ENCODE measurements around the gene ADGRL3.
"Not testable (repeated sequence)": the region's sequence is repeated elsewhere in the genome, so short reads cannot be mapped to it uniquely, and the experiment has no call there.

The ADGRL3 gene

DNA sequence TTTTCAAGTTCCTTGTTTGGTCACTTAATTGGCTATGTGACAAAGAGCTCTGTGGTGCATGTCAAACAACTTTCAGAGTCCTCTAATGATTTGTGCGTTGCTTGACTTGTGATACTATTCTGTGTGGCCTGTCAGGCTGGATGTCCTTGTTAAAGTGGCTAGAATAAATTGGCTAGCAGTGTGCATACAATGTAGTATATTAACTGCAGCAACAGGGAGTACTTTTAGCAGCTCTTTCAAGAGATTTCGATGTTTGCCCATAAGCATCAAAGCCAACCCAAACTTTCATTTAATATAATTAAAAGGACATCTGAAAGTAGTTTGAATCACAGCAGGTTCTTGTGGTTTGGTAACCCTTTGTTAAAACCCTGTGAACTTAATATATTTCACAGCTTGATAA is 718.9 kb downstream of the ADGRL3 start:
- no peaks in the 10 kb centered on the region for H3K36me3 Mint-ChIP-seq (ENCODE audit: low read depth)
- H3K27ac Mint-ChIP-seq: no peak overlapping the region
- no peaks in the 10 kb centered on the region for H3K27me3 Mint-ChIP-seq
- no peak overlapping the region for H3K4me3 Mint-ChIP-seq
- H3K4me1 Mint-ChIP-seq (ENCODE audit: low read depth): no peaks in the 10 kb centered on the region
- H3K9me3 Mint-ChIP-seq: peaks cover 6% of the 10 kb centered on the region

DNA sequence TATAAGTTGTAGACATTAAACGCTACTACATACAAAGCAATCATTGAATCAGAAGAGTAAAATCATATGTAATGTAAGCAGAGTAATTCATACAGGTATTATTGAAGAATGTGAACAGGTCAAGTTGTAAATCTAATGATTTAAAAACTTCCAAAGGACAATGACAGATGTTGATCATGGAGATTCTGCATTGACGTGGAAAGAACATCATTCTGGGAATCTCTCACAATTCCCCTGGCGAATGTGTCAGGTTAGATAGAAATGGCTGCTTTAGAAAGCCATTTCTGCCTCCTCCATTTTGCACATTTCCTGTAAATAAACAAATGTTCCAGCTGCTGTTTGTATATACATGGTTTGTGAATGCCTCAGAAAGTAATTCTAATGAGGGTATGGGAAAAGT is 719.4 kb downstream of the ADGRL3 start:
- Mint-ChIP-seq H3K36me3 (ENCODE audit: low read depth) (no peaks in the 10 kb centered on the region), H3K9me3 (peaks cover 6% of the 10 kb centered on the region), H3K4me3 (no peak overlapping the region), H3K27ac (no peak overlapping the region), H3K27me3 (no peaks in the 10 kb centered on the region), H3K4me1 (ENCODE audit: low read depth) (no peaks in the 10 kb centered on the region)

DNA sequence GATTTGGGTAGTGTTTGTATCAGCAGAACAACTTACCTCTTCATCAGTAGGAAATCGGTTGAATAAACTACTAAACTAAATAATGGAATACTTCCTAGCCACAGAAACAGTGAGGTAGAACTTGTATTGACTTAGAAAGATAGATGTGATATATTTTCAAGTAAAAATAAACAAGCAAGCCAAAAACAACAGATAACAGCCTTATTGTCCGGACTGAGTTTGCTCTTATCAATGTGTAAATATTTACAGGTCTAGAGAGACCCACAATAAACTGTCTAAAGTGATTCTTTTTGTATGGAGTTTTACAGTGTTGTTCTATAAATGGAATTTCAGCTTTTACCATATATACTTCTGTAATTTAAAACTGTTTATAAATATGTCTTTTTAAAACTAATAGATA is 721.8 kb downstream of the ADGRL3 start:
- H3K4me1 Mint-ChIP-seq (ENCODE audit: low read depth): no peaks in the 10 kb centered on the region
- H3K4me3 Mint-ChIP-seq: no peak overlapping the region
- H3K9me3 Mint-ChIP-seq: peaks cover 6% of the 10 kb centered on the region
- no peaks in the 10 kb centered on the region for H3K36me3 Mint-ChIP-seq (ENCODE audit: low read depth)
- no peak overlapping the region for H3K27ac Mint-ChIP-seq
- H3K27me3 Mint-ChIP-seq: no peaks in the 10 kb centered on the region

DNA sequence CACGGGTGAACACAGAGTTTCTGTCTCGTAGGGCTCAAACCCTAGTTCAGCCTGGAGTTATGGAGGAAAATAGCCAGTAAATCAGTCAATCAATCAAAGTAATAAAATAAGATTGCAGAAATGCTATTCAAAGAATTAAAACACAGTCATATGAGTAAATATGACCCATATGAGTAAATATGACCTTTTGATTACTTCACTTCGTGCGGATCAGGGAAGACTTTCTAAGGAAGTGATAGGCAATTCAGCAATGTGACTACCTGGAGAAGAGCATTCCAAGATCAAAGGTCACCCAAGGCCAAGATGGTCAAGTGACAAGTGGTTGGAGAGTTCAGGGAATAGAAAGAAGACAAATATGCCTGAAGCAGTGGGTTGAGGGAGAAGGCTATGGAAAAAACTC is 722.6 kb downstream of the ADGRL3 start:
- no peak overlapping the region for H3K27ac Mint-ChIP-seq
- H3K9me3 Mint-ChIP-seq: no peaks in the 10 kb centered on the region
- H3K4me1 Mint-ChIP-seq (ENCODE audit: low read depth): no peaks in the 10 kb centered on the region
- no peaks in the 10 kb centered on the region for H3K36me3 Mint-ChIP-seq (ENCODE audit: low read depth)
- no peak overlapping the region for H3K4me3 Mint-ChIP-seq
- no peaks in the 10 kb centered on the region for H3K27me3 Mint-ChIP-seq

DNA sequence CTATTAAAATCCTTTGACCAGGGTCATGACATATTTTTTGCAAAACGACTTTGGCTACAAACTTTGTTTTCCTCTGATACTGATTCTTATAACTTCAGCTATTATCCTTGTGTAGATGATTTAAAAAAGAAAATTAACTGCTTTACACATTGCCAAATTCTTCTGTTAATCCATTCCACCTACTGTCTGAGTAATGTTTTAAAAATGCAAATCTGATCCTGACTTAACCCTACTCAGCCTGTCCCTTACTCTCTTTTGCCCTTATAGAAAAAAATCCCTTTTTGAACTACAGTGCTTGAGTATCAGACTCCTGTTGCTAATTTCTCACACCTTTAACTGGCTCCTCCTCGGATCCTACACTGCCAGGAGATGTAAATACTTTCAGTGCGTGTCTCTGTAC is 723.1 kb downstream of the ADGRL3 start:
- Mint-ChIP-seq H3K4me3 (no peak overlapping the region), H3K36me3 (ENCODE audit: low read depth) (no peaks in the 10 kb centered on the region), H3K27me3 (no peaks in the 10 kb centered on the region)

DNA sequence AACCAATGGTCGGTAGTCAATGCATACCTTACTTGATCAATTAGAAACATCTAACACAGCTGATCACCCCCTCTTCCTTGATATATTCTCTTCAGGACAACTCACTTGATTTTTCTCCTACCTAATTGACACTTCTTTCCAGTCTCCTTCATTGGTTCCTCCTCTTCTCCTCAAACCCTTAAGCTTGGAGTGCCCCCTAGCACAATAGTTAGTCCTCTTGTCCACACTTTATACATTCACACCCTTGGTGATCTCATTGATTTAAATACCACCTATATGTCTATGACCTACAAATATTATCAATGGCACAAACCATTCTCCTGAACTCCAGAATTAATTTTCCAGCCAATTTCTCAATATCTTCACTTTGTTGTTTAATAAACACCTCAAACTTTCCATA is 724.0 kb downstream of the ADGRL3 start:
- no peaks in the 10 kb centered on the region for H3K9me3 Mint-ChIP-seq
- no peak overlapping the region for H3K4me3 Mint-ChIP-seq
- no peak overlapping the region for H3K27ac Mint-ChIP-seq
- no peaks in the 10 kb centered on the region for H3K36me3 Mint-ChIP-seq (ENCODE audit: low read depth)
- H3K4me1 Mint-ChIP-seq (ENCODE audit: low read depth): no peaks in the 10 kb centered on the region
- H3K27me3 Mint-ChIP-seq: no peaks in the 10 kb centered on the region

More for the DNA sequence above, 723.1 kb downstream of the ADGRL3 start:
- no peaks in the 10 kb centered on the region for H3K4me1 Mint-ChIP-seq (ENCODE audit: low read depth)
- no peaks in the 10 kb centered on the region for H3K9me3 Mint-ChIP-seq
- H3K27ac Mint-ChIP-seq: no peak overlapping the region

DNA sequence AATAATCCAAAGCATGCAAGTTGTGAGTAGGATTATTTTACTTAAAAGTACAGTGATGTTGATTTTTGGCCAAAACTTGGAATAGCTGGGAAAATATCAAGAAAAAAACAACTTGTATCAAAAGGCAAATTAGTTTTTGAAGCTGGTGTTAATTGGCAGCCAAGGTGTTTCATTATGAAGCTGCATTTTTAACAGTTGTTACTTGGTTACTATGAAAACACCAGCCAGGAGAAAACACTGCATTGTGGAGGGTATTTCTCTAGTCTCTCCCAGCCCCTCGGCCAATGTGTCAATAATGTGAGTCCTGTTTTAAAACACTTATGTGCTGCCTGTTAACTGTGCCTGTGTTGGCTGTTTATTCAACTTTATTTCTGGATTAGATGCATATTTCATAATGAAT is 733.4 kb downstream of the ADGRL3 start:
- no peaks in the 10 kb centered on the region for H3K4me1 Mint-ChIP-seq (ENCODE audit: low read depth)
- H3K36me3 Mint-ChIP-seq (ENCODE audit: low read depth): no peaks in the 10 kb centered on the region
- H3K27ac Mint-ChIP-seq: no peak overlapping the region
- no peak overlapping the region for H3K4me3 Mint-ChIP-seq
- peaks cover 10% of the 10 kb centered on the region for H3K9me3 Mint-ChIP-seq
- H3K27me3 Mint-ChIP-seq: no peaks in the 10 kb centered on the region

DNA sequence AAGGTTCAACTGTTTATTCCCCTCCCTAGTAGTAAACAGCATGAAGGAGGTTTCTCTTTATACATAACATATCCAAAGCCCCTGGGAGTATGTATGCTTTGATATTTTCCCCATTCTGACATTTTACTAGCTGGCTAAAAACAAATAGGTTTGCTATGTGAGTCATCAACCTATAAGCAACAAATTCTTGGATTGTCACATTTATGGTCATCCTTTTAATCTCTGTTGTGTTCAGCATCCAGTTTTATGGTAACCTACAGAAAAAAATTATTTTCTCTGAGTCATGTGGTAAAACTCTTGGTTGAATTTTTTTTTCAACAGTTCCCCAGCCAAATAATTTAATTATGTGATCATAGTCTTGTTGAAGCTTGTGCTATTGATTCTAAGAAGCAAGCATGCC is 734.1 kb downstream of the ADGRL3 start:
- Mint-ChIP-seq H3K4me3 (no peak overlapping the region), H3K27ac (no peak overlapping the region), H3K36me3 (ENCODE audit: low read depth) (no peaks in the 10 kb centered on the region), H3K27me3 (no peaks in the 10 kb centered on the region), H3K9me3 (peaks cover 14% of the 10 kb centered on the region), H3K4me1 (ENCODE audit: low read depth) (no peaks in the 10 kb centered on the region)

DNA sequence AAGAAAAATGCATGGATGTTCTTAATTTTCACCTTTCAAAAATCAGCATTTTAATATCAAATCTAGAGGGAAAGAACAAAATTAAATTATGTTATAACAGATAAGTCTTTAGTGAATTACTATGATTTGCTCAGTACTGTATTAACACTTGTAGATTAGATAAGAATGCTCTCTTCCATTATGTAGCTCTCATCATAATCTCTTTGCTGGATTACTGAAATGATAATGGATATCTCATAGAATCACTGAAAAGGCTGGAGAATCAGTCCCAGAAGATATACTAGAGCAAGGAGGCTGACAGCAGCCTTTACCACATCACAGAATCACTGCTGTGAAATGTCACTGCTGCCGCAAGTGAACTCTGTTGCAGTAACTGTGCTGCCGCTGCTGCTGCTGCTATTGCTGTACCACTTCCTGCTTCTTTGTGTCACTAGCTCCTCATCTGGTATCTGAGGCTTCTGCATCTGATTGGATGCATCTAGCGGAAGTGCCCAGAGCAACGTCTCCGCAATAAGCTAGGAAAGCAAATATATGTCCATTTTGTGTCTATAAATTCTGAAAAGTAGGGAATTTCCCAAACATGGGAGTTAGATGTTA is 738.2 kb downstream of the ADGRL3 start:
- no peaks in the 10 kb centered on the region for H3K36me3 Mint-ChIP-seq (ENCODE audit: low read depth)
- H3K27me3 Mint-ChIP-seq: no peaks in the 10 kb centered on the region
- no peak overlapping the region for H3K4me3 Mint-ChIP-seq
- no peaks in the 10 kb centered on the region for H3K4me1 Mint-ChIP-seq (ENCODE audit: low read depth)
- H3K9me3 Mint-ChIP-seq: peaks cover 11% of the 10 kb centered on the region
- H3K27ac Mint-ChIP-seq: no peak overlapping the region

DNA sequence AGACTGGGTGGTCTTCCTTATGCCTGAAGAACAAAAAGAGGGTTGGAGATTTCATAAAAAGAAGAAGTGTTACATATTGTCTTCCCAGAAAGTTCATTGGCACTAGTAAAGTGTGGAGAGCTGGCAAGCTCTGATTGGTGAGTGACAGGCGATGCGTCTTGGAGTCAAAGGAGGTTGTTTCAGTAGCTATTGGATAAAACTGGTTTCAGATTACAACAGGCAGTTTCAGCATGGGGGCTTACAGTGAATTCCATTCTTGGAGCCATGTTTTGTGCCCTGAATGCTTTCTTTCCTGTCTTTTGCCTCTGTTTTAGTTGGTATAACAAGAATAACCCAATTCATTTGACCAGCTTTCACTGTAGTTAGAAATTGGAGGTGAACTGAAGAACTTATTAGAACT is 750.5 kb downstream of the ADGRL3 start:
- no peaks in the 10 kb centered on the region for H3K4me1 Mint-ChIP-seq (ENCODE audit: low read depth)
- no peak overlapping the region for H3K4me3 Mint-ChIP-seq
- peaks cover 23% of the 10 kb centered on the region for H3K9me3 Mint-ChIP-seq
- no peak overlapping the region for H3K27ac Mint-ChIP-seq
- H3K27me3 Mint-ChIP-seq: no peaks in the 10 kb centered on the region
- no peaks in the 10 kb centered on the region for H3K36me3 Mint-ChIP-seq (ENCODE audit: low read depth)

DNA sequence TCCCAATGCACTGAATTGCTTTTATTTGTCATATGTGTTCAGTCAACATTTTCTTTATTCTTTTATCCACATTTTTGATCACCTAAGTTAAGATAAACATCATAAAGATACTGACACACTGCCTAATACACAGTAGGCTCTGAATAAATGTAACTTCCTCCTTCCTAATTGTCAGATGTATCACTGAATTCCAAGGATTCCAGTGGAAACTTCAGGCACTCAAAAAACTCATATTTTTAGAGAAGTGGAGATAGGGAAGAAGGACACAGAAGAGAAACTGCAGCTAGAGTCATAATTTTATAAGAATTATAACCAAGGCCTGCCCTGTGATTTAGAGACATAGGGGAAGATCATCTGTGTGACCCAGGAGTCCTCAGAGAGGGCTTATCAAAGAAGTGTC is 753.3 kb downstream of the ADGRL3 start:
- Mint-ChIP-seq H3K4me3 (no peak overlapping the region), H3K4me1 (ENCODE audit: low read depth) (no peaks in the 10 kb centered on the region), H3K9me3 (peaks cover 30% of the 10 kb centered on the region), H3K27ac (no peak overlapping the region), H3K36me3 (ENCODE audit: low read depth) (no peaks in the 10 kb centered on the region), H3K27me3 (no peaks in the 10 kb centered on the region)

DNA sequence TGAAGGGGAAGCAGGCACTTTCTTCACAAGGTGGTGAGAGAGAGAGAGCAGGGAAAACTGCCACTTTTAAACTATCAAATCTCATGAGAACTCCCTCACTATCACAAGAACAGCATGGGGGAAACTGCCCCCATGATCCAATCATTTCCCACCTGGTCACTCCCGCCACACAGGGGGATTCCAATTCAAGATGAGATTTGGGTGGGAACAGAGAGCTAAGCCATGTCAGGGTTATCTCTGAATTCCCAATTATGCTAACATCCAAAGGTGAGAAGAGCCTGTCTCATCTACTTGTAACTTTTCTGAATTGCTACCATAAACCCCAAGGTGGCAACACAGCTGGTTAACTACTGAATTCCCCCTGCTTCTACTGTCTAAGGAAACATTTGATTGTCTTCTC is 758.5 kb downstream of the ADGRL3 start:
- H3K36me3 Mint-ChIP-seq (ENCODE audit: low read depth): no peaks in the 10 kb centered on the region
- H3K4me1 Mint-ChIP-seq (ENCODE audit: low read depth): no peaks in the 10 kb centered on the region
- H3K27ac Mint-ChIP-seq: no peak overlapping the region
- no peak overlapping the region for H3K4me3 Mint-ChIP-seq
- H3K27me3 Mint-ChIP-seq: no peaks in the 10 kb centered on the region
- H3K9me3 Mint-ChIP-seq: peaks cover 33% of the 10 kb centered on the region

DNA sequence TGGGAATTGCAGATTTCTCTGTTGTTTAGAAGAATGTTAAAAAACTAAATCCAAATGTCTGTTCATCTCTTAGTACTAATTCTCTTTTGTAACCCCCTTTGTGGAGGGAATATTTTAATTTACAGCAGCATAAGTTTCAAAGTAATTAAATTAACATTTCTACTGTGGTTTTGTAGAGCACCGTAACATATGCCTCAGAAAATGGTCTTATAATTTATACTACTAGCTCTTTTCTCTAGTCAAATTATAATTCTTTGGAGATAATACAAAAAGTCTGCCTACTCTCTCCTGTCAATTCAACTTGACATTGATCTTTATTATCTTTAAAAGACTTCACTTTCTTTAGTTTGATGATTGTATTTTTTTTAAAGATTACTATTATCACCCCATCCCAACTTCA is 759.0 kb downstream of the ADGRL3 start:
- H3K4me3 Mint-ChIP-seq: no peak overlapping the region
- H3K4me1 Mint-ChIP-seq (ENCODE audit: low read depth): no peaks in the 10 kb centered on the region
- H3K27ac Mint-ChIP-seq: no peak overlapping the region
- no peaks in the 10 kb centered on the region for H3K36me3 Mint-ChIP-seq (ENCODE audit: low read depth)
- no peaks in the 10 kb centered on the region for H3K27me3 Mint-ChIP-seq
- peaks cover 28% of the 10 kb centered on the region for H3K9me3 Mint-ChIP-seq

DNA sequence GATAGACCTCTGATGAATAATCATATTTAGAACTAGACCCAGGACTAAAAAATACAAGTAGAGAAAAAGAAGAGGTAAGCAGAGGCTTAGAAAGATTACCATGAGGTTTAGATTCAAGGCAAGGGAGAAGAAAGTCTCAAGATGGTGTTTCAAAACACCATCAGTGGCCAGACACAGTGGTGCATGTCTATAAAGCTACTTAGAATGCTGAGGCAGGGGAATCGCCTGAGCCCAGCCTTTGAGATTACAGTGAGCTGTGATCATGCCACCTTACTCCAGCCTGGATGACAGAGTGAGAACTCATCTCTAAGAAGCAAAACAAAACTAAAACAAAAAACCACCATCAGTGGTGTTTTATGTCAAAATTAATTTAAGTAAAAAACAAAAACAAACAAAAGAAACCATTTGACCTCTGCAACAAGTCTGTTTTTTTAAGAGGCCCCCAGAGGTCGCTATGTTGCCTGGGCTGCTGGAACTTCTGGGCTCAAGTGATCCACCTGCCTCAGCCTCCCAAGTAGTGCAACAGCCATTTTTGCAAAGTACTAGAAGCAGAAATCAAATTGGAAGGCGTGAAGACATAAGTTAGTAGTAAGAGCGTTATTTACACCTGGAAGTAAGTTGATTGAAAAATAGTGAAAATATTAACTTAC is 784.3 kb downstream of the ADGRL3 start:
- Mint-ChIP-seq H3K9me3 (peaks cover 14% of the 10 kb centered on the region), H3K27ac (no peak overlapping the region), H3K4me3 (no peak overlapping the region), H3K4me1 (ENCODE audit: low read depth) (no peaks in the 10 kb centered on the region), H3K36me3 (ENCODE audit: low read depth) (no peaks in the 10 kb centered on the region), H3K27me3 (no peaks in the 10 kb centered on the region)

DNA sequence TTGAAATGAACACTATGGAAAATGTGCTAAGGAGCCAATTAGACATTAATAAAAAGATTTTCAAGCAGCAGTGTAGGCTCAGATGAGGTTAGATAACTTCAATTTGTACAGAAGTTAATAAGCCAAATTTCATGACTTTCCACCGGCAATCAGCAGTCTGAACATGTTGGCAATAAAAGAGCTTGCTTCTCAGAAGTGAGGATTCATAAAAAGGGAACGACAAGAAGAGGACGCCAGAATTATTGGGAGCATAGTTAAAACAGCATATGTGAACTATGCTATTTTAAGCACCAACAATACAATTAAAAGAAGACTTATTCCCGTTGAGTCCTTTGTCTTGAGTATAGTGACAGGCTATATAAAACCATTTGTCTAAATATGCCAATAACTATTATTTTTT is 785.3 kb downstream of the ADGRL3 start:
- Mint-ChIP-seq H3K27ac (no peak overlapping the region), H3K27me3 (no peaks in the 10 kb centered on the region), H3K36me3 (ENCODE audit: low read depth) (no peaks in the 10 kb centered on the region), H3K4me3 (no peak overlapping the region), H3K9me3 (peaks cover 14% of the 10 kb centered on the region), H3K4me1 (ENCODE audit: low read depth) (no peaks in the 10 kb centered on the region)

DNA sequence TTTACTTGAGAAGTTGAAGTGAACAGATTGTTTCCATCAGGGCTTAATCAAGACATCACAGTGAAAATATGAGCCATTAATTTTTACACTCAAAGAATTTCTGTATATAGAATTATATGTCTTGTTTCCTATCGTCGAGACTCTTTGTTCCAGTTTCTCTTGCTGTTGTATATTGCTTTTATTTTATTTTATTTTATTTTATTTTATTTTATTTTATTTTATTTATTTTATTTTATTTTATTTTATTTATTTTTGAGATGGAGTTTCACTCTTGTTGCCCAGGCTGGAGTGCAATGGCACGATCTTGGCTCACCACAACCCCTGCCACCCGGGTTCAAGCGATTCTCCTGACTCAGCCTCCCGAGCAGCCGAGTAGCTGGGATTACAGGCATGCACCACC is 786.8 kb downstream of the ADGRL3 start:
- H3K27me3 Mint-ChIP-seq; H3K4me3 Mint-ChIP-seq; H3K27ac Mint-ChIP-seq; H3K36me3 Mint-ChIP-seq (ENCODE audit: low read depth); H3K4me1 Mint-ChIP-seq (ENCODE audit: low read depth): not testable (repeated sequence)
- peaks cover 14% of the 10 kb centered on the region for H3K9me3 Mint-ChIP-seq

Data from stimulated activated naive CD8-positive, alpha-beta T cell treated with anti-CD3 and anti-CD28 coated beads, Interleukin-15, Interleukin-2, amounts not matched to agents 100 ng/mL and 50 ng/mL, for 24 hours (primary cell).